Astrocyte of the cerebellum (primary cell): Measurements from ENCODE around the gene VSIG10L2.

ENCODE experiments used
- DNase-seq: peaks from one replicate; pipeline ENCODE4 v3.0.0-alpha.2; 2011; ENCODE audit warnings: low read depth
- H3K4me3 ChIP-seq: 2 replicates; pipeline ENCODE4 v1.5.1; 2011; ENCODE audit warnings: mild to moderate bottlenecking, low read depth, low read length, moderate library complexity
- in situ Hi-C: cut with HindIII; loops from 2 replicates; pipeline ENCODE4 v1.10.0; 2017; ENCODE audit warnings: low sequenced_read_pairs
- TF ChIP-seq, protein P1 (sequence below): IDR thresholded peaks from 2 replicates; pipeline ENCODE4 v1.5.1; 2012; ENCODE audit warnings: low read length, low read depth, moderate library complexity, mild to moderate bottlenecking; ENCODE audit errors: missing control alignments

The VSIG10L2 gene

DNA sequence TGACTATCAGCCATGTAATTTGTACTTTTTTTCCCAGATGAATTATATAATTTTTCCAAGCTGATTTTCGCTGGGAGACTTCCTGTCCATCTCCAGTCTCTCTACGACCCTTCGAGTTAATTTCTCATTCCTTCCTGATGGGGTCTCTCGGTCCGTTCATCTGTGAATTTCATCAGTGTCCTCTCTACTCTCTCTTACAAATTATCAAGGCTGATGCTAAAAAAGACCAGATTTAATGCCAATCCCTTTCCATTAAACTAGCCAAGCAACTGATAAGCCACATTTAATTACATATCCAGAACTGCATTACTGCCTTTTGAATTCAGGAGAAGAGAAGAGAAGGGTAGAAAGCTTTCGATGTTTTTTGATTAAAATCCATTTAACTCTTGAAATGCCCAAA, 25.8 kb downstream of the VSIG10L2 start:
- in situ Hi-C loops: no loop called here
- no peak overlapping the region for H3K4me3 ChIP-seq
- TF ChIP-seq, protein P1, sequence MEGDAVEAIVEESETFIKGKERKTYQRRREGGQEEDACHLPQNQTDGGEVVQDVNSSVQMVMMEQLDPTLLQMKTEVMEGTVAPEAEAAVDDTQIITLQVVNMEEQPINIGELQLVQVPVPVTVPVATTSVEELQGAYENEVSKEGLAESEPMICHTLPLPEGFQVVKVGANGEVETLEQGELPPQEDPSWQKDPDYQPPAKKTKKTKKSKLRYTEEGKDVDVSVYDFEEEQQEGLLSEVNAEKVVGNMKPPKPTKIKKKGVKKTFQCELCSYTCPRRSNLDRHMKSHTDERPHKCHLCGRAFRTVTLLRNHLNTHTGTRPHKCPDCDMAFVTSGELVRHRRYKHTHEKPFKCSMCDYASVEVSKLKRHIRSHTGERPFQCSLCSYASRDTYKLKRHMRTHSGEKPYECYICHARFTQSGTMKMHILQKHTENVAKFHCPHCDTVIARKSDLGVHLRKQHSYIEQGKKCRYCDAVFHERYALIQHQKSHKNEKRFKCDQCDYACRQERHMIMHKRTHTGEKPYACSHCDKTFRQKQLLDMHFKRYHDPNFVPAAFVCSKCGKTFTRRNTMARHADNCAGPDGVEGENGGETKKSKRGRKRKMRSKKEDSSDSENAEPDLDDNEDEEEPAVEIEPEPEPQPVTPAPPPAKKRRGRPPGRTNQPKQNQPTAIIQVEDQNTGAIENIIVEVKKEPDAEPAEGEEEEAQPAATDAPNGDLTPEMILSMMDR: no peak
- no peak for DNase-seq

DNA sequence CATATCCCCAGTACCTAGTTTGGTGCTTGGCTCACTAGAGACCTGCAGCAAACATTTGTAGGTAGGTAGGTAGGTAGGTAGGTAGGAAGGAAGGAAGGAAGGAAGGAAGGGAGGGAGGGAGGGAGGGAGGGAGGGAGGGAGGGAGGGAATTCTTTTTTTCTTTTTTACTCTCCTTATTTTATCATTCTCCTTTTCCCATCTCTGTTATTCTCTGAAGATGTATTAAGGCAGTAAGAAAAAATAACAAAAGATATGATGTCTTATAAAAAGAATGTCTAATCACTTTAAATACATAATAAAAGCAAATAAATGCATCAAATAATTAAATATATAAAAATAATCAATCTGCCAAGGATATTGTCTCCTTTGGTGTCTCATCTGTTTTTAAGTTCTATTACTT, 28.4 kb downstream of the VSIG10L2 start:
- no peak overlapping the region for H3K4me3 ChIP-seq
- TF ChIP-seq, protein P1: no peak
- in situ Hi-C loops: no loop called here
- no peak for DNase-seq

DNA sequence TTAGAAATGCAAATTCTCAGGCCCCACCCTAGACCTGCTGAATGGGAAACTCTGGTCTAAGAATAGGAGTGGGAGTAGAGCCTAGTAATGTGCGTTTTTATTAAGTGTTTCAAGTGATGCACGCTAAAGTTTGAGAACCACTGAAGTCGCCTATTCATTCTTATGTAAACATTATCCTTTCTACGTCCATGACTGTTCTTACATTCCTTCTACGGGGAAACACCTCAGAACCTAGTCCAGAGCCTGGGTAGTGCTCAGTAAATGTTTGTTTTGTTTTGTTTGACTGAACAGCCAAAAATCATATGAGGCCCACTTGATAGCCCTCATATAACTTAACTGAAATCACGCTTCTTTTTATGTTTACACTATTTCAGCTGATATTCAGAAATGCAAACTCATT, 29.8 kb downstream of the VSIG10L2 start:
- TF ChIP-seq, protein P1: no peak
- no peak for DNase-seq
- in situ Hi-C loops: no loop called here
- no peak overlapping the region for H3K4me3 ChIP-seq

DNA sequence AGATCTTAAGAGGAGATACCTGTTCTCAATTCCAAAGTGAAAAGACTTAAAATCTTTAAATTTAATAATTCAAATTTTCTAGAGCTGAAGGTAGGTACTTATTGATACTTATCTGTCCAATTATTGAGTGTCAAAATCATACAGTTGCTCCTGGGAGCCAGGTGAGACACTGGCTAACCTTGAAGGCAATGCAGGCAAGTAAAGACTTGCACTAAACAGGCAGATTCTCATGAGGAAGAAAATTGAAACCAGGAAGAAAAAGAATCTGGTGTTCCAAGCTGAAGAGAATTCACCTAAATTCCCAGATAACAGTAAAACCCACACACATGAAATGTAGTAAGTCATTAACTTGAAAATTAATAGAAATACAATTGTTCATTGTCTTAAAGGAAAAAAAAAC, 30.3 kb downstream of the VSIG10L2 start:
- H3K4me3 ChIP-seq: no peak overlapping the region
- TF ChIP-seq, protein P1: no peak
- in situ Hi-C loops: no loop called here
- DNase-seq: no peak

DNA sequence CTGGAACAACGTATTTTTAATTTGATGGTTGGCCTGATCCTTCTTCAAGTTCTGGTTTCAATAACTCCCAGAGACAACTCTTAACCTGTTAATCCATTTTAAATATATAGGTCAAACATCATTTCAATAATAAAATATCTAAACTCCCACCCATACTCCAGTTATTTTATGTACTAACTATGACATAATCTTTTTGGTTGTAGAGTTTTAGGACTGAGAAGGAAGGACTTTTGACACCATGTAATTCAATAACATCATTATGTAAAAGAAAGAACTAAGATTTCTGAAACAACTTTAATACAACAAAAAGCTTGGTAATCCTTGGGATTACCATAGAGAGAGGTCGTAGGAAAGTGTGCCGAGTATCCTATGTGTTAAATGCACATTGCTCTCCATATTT, 31.5 kb downstream of the VSIG10L2 start:
- in situ Hi-C loops: no loop called here
- no peak overlapping the region for H3K4me3 ChIP-seq
- DNase-seq: no peak
- TF ChIP-seq, protein P1: no peak

DNA sequence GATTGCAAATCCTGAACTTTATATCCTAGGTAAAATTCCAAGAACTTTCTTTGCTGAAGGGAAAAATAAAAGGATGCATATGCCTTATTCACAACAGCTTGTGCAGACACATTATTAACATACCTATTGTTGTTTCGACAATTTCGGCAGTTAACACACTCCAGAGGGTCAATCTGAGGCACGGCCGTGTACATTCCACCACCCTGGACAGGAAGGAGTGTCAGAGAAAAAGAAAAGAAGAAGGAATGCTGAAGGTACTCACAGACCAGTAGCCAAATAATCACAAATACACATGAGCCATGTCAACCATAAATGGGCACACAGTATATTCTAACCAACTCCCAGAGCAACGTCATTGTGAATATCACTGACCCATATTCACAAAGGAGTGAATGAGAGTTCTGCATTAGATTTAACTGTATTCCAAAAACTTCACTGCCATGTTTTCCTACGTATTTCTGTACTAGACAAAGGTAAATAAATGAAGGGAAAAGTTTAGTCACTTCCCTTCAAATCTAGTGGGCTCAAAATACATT, 32.4 kb downstream of the VSIG10L2 start:
- no peak for DNase-seq
- no peak overlapping the region for H3K4me3 ChIP-seq
- TF ChIP-seq, protein P1: no peak
- in situ Hi-C loops: no loop called here
